Loucy (cell line): ENCODE data around the gene CCDC194.
A peak's percentile ranks its signal among the peaks of the same experiment; 100 is the strongest.

ENCODE experiments used
- H2AFZ ChIP-seq: fragments of 200-600 bp; sonication (generic); 2 replicates; pipeline ENCODE4 v1.6.0; 2016; ENCODE audit warnings: antibody characterized with exemption, mild to moderate bottlenecking, low read length, moderate library complexity
- H3F3A ChIP-seq: fragments of 200-600 bp; 2 replicates; pipeline ENCODE4 v1.6.0; 2016; ENCODE audit warnings: antibody characterized with exemption, low read depth, mild to moderate bottlenecking
- H3K27me3 ChIP-seq: fragments of 200-600 bp; sonication (generic); 2 replicates; pipeline ENCODE4 v1.6.1; 2014; ENCODE audit warnings: low read length, mild to moderate bottlenecking; ENCODE audit not compliant: insufficient read depth, poor library complexity, severe bottlenecking
- H3K36me3 ChIP-seq: fragments of 200-600 bp; sonication (generic); 2 replicates; pipeline ENCODE4 v1.6.1; 2016; ENCODE audit warnings: low read length; ENCODE audit not compliant: insufficient read depth
- H3K4me1 ChIP-seq: fragments of 200-600 bp; sonication (generic); 2 replicates; pipeline ENCODE4 v1.5.1; 2014; ENCODE audit warnings: low read length, mild to moderate bottlenecking; ENCODE audit not compliant: insufficient read depth, poor library complexity, severe bottlenecking
- H3K4me2 ChIP-seq: fragments of 200-600 bp; sonication (generic); 2 replicates; pipeline ENCODE4 v1.6.0; 2014; ENCODE audit warnings: antibody characterized with exemption, low read length, low read depth, mild to moderate bottlenecking; ENCODE audit not compliant: poor library complexity, severe bottlenecking
- H3K4me3 ChIP-seq: fragments of 200-600 bp; sonication (generic); 2 replicates; pipeline ENCODE4 v1.5.1; 2014; ENCODE audit warnings: low read length, mild to moderate bottlenecking, mixed read lengths; ENCODE audit not compliant: poor library complexity, severe bottlenecking
- H3K79me2 ChIP-seq: fragments of 200-600 bp; sonication (generic); 2 replicates; pipeline ENCODE4 v1.6.1; 2014; ENCODE audit warnings: low read length; ENCODE audit not compliant: insufficient read depth
- H3K9ac ChIP-seq: fragments of 200-600 bp; sonication (generic); 2 replicates; pipeline ENCODE4 v1.6.0; 2014; ENCODE audit warnings: mild to moderate bottlenecking, low read depth, low read length, moderate library complexity; ENCODE audit not compliant: poor library complexity, severe bottlenecking
- H3K9me2 ChIP-seq: fragments of 200-600 bp; sonication (generic); replicated peaks from 2 replicates; pipeline ENCODE4 v1.6.1; 2016; ENCODE audit warnings: low read depth, low read length, mixed read lengths
- H3K9me3 ChIP-seq: fragments of 200-600 bp; sonication (generic); 2 replicates; pipeline ENCODE4 v1.6.1; 2014; ENCODE audit warnings: mild to moderate bottlenecking, antibody characterized with exemption, low read length, low read depth; ENCODE audit not compliant: insufficient read depth
- H4K20me1 ChIP-seq: fragments of 200-600 bp; sonication (generic); 2 replicates; pipeline ENCODE4 v1.6.0; 2014; ENCODE audit warnings: antibody characterized with exemption, low read length, mild to moderate bottlenecking; ENCODE audit not compliant: insufficient read depth, poor library complexity, severe bottlenecking
- CTCF ChIP-seq: fragments of 200-600 bp; sonication (generic); conservative IDR thresholded peaks from 2 replicates; pipeline ENCODE4 v1.5.1; 2014; ENCODE audit warnings: mild to moderate bottlenecking, antibody characterized with exemption, low read length
- EZH2phosphoT487 ChIP-seq: fragments of 200-600 bp; IDR thresholded peaks from 2 replicates; pipeline ENCODE4 v1.6.1; 2018; ENCODE audit warnings: antibody characterized with exemption, mild to moderate bottlenecking, moderate library complexity, borderline replicate concordance

CCDC194 gene

GRCh38 chr19:17389288-17389687, 4.7 kb downstream of the CCDC194 start:
- Histone ChIP-seq H3K36me3 (no peaks in the 10 kb centered on the region), H4K20me1 (no peaks in the 10 kb centered on the region), H3K4me3 (no peak overlapping the region), H3K9ac (no peak overlapping the region), H3F3A (no peaks in the 10 kb centered on the region), H2AFZ (no peak overlapping the region), H3K9me2 (no peaks in the 10 kb centered on the region), H3K4me1 (peaks cover 6% of the 10 kb centered on the region), H3K9me3 (no peaks in the 10 kb centered on the region), H3K27me3 (no peaks in the 10 kb centered on the region), H3K4me2 (no peak overlapping the region), H3K79me2 (no peaks in the 10 kb centered on the region)
- TF ChIP-seq EZH2phosphoT487 (no peak), CTCF (no peak)

DNA sequence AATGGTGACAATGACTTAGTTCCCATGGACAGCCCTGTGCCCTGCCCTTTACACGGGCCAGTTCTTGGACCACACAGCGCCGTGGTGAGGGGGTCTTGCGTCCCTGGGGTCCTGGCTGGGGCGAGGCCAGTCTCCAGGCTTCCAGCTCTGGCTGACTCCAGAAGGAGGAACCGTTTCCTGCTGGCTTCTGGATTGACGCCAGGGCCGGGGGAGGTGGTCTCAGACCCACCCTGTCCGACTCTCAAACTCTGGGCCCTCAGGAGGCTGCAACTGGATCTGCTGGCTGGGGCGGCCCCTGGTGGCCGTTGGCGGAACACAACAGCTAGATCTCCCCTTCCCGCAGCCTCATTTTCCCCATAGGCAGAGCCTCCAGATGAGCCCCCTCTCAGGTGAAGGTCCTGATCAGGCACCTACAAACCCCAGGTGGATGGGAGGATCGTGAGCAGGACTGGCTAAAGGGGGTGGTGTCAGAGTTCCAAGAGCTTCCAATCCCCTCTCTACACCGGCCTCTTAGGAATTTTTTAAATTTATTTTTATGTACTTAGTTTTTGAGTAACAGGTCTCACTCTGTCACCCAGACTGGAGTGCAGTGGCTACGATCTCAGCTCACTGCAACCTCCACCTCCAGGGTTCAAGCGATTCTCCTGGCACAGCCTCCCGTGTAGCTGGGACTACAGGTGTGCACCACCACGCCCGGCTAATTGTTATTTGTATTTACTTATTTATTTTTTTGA, 8.0 kb downstream of the CCDC194 start:
- no peak overlapping the region for H2AFZ ChIP-seq
- no peak overlapping the region for H3K4me2 ChIP-seq
- TF ChIP-seq EZH2phosphoT487 (no peak), CTCF (peak; percentile 91)
- H3K4me3 ChIP-seq: no peak overlapping the region
- H3K36me3 ChIP-seq: no peaks in the 10 kb centered on the region
- no peaks in the 10 kb centered on the region for H3K27me3 ChIP-seq
- peaks cover 5% of the 10 kb centered on the region for H3K4me1 ChIP-seq
- H4K20me1 ChIP-seq: no peaks in the 10 kb centered on the region
- no peak overlapping the region for H3K9ac ChIP-seq
- H3K9me3 ChIP-seq: no peaks in the 10 kb centered on the region
- no peaks in the 10 kb centered on the region for H3K9me2 ChIP-seq
- H3F3A ChIP-seq: no peaks in the 10 kb centered on the region
- H3K79me2 ChIP-seq: no peaks in the 10 kb centered on the region

GRCh38 chr19:17380426-17381138, 13.4 kb downstream of the CCDC194 start:
- peaks cover 5% of the 10 kb centered on the region for H3K4me1 ChIP-seq
- no peak overlapping the region for H3K9ac ChIP-seq
- H3K27me3 ChIP-seq: no peaks in the 10 kb centered on the region
- TF ChIP-seq EZH2phosphoT487 (no peak), CTCF (no peak)
- H3F3A ChIP-seq: no peaks in the 10 kb centered on the region
- no peaks in the 10 kb centered on the region for H3K9me3 ChIP-seq
- H3K4me2 ChIP-seq: no peak overlapping the region
- no peaks in the 10 kb centered on the region for H3K9me2 ChIP-seq
- no peak overlapping the region for H3K4me3 ChIP-seq
- no peaks in the 10 kb centered on the region for H3K79me2 ChIP-seq
- H4K20me1 ChIP-seq: no peaks in the 10 kb centered on the region
- H3K36me3 ChIP-seq: no peaks in the 10 kb centered on the region
- H2AFZ ChIP-seq: no peak overlapping the region
